Measurements from ENCODE around the gene LDLRAD4.
A peak's percentile ranks its signal among the peaks of the same experiment; 100 is the strongest.

The LDLRAD4 gene

DNA sequence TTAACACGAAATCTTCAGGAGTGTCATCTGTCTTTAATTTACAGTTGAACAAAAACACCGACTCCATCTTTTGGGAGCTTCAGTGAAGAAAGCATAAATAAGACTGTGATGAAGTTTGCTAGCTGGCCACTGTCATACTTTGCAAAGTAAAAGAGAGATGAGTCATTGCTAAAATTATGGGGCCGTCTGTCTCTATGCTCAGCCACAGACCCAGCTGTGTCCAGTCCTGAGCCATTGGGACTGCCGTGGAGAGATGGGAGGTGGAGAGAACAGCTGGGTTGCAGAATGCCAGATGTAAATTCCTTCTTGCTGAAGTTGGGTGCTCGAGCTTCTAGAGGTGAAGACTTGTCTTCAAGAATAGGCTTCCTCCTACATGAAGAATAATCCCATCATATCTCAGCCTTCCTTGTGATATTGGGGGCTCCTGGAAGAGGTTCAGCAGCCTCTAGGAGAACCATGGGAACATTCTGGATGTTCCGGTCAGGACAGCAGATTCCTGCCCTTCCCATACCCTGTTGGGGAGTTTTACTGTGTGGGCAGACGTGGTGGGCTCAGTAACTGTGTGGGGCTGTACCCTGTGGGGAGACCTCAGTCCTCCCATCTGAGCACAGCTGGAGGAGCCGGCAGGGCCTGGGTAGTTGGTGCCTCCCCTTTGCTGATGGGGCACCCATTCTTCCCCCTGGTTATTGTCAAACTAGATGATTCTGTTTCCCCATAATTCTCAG is 71.1 kb downstream of the LDLRAD4 start:
- DNase-seq: no peak

DNA sequence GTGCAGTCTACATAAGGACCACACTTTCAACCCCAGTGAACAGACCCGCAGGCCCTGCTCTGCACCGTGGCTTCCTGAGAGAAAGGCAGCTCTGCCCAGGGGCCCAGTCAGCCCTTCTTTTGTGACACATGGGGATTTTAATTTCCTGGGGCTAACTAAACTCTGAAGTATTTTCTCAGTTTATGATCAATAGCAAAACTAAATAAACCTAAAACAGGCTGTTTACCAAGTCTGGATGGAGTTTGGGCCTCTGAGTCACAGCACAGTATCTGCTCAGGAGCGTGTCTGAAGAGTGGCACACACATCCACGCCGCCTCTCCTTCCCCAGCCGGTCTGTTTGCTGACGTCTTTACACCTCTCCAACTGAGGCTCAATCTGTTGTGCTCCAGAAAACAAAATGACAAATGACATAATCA is 72.3 kb downstream of the LDLRAD4 start:
- no peak for DNase-seq

DNA sequence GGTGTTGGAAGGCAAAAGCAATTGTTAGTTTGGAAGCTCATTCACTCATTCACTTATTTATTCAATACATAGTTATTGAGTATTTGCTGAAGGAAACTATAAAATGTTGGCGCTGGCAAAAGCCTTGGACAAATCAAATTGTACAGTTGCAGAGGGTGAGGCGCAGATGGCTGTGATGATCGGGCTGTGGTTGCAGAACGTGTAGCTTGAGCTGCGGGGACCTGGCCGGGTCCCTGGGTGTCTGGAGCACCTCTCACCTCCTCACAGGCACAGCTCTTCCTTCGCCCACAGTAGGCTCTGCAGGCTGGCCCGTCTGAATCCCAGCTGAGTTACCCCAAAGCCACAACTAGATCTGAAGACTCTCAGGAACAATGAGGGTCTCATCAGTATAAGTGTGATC is 72.7 kb downstream of the LDLRAD4 start:
- DNase-seq: no peak

DNA sequence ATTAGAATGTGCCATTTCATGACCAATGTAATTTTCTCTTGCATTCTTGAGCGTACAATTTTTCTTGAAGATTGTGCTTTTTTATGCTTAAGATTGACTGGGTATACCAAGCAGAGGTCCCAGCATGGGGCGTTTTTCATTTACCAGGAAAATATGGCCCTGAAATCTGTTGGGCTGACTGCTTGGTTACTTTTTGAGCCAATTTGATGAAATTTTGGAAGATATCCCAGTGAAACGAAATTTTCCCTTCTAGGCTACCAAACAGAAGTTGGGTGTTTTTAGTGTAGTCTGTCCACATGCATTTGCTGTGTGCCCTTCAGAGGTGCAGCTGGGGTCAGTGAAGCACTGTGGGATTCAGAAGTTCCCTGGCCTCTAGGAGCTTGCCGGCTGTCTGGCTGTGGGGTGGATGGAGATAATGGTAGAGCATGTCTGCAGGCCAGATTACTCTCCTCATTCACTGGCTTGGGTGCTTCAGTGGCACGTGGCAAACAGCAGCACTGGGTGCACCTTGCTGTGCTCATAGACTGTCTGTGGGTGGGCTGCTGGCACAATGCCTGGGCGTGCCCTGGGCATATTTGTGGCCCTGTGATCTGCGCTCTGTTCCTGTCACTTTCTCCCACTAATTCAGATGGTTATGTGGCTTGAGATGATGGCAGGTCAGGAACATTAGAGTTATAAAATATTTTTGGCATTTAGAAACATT is 73.3 kb downstream of the LDLRAD4 start:
- no peak for DNase-seq

DNA sequence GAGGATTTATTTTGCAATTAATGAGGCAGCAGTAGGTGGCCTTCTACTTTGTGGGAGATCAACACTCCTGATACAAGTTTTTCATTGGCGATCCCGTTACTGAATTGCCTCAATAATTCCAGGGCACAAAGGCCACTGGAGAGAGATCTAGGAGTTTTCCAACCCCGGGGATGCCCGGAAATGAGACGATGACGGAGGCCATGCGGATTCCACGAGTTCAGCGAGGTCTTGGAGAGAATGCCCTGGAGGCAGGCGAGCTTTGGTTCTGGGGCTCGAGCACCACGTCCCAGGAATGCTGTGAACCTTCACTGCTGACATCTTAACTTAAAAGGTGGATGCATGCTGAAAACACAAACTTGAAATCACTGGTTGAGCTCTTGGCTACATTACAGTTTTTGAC is 74.2 kb downstream of the LDLRAD4 start:
- DNase-seq: no peak

DNA sequence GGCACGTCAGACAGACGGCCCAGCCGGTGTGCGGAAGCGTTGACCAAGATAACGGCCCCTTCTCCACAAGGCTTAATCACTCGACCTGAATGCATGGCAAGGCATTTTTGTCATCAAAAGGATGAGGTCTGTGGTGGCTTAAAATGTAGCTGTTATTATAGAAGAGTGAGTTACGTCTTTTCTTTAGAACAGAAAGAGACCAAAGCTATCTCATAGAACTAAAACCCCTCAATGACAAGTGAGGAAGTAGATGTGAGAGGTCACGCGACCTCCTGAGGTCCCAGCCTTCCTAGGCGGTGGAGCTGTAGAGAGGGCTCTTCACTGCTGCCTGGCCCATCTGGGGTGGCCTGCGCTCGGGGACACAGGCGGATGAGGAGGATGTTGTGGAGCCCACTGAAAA is 75.7 kb downstream of the LDLRAD4 start:
- DNase-seq: no peak

DNA sequence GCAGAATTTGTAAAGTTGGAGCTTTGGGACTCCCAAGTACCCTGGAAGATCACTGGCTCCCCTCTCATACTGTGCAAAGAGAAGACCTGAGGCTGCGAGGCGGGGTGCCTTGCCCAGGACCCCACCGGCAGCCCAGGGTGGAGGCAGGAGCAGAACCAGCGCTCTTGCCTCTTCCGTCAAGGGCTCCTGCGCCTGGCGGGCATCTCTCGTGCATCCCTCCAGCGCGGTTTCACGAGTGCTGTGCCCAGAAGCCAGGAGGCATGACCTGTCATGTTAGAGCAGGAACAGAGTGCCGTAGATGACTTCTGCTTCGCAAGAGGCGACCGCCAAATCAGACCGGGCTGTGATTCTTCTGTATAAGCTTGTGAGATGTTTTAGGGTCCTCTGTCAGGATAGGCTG is 77.3 kb downstream of the LDLRAD4 start:
- DNase-seq: no peak

DNA sequence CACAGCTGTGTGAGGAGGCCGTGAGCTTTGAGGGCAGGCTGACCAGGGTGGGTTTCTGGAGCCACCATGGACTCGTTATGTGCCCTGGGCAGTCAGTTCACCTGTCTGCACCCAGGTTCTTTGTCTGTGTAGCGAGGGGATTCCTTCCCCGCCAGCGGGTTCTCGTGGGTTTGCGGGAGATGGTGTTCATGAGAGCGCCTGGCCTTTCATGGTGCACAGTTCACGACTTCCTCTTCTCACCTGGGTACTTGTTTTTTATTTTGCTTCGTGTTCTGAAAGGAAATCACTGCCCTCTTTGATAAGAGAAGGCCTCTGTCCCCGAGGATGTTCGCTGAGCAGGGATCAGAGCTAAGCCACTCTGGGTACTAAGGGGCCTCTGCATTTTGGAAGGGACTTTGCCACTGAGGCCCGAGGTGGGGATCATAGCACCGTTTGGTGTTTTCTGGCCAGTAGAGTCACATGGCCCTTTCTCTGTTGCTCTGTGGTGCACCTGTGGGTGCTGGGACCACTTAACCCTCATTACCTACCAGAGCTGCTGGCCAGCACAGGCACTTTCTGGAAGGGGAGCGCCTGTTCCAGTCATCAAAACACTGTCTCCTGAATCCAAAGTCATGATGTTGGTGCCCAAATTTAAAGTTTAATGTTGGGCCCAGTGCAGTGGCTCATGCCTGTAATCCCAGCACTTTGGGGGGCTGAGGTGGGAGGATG is 78.5 kb downstream of the LDLRAD4 start:
- no peak for DNase-seq

DNA sequence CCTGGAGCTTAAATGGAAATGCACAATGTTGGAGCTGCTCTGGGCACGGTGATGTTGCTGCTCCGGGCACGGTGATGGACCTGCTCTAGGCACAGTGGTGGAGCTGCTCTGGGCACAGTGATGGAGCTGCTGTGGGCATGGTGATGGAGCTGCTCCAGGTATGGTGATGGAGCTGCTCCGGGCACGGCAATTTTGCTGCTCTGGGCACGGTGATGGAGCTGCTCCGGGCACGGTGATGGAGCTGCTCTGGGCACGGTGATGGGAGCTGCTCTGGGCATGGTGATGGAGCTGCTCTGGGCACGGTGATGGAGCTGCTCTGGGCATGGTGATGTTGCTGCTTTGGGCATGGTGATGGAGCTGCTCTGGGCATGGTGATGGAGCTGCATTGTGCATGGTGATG is 79.7 kb downstream of the LDLRAD4 start:
- DNase-seq: no peak

DNA sequence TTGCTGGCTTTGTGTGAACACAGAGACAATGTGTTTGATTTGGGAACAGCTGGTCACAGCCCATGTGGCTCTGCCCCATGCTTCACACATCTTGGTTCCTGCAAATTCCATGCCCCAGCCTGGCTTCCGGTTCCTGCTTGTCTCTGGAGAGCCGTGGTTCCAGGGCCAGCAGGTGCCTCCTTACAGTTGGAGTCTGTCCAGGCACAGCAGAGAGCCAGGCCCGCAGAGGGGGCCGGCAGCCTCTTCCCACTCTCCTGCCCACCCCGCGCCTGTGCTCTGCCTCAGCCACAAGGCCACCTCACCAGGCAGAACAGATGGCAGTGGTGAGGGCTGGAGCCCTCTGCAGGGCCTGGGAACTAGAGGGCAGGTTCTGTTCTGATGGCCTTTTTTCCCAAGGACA is 81.5 kb downstream of the LDLRAD4 start:
- peak; percentile 67 for DNase-seq

DNA sequence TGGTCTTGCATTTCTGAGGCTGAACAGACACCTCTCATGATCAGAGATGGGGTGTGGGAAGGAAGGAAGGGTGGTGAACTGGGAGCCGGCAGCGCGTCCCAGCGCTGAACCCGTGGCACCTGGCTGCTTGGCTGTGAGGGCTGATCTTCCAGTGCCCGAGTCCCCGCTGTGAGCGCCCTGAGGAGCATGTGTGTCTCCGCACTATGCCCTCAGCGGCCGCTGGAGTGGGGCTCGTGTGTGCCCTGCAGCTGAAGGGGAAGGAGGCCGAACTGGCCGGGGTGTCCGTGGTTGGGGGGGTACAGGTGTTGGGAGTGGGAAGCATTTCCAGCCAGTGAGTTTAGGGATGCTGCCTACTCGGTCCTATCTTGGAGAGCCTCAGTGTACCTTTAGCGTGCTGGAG is 82.2 kb downstream of the LDLRAD4 start:
- DNase-seq: no peak

DNA sequence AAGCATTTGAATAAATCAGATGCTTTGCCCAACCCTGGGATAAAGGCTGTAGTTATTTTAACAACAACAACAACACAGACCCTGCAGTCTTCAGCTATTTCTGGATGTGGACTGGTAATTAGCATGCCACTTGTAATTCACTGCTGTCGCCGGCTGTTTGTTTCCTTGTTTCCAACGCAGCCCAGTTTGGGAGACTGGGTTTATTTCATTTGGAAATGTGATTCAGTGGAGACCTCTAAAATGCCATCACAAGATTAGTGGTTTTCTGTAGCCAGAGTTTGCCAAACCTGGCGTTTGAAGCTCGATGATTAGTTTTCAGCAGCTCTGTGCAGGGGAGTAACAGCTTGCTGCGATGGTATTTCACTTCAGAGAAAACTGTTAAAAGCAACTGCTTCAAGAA is 83.5 kb downstream of the LDLRAD4 start:
- DNase-seq: no peak

DNA sequence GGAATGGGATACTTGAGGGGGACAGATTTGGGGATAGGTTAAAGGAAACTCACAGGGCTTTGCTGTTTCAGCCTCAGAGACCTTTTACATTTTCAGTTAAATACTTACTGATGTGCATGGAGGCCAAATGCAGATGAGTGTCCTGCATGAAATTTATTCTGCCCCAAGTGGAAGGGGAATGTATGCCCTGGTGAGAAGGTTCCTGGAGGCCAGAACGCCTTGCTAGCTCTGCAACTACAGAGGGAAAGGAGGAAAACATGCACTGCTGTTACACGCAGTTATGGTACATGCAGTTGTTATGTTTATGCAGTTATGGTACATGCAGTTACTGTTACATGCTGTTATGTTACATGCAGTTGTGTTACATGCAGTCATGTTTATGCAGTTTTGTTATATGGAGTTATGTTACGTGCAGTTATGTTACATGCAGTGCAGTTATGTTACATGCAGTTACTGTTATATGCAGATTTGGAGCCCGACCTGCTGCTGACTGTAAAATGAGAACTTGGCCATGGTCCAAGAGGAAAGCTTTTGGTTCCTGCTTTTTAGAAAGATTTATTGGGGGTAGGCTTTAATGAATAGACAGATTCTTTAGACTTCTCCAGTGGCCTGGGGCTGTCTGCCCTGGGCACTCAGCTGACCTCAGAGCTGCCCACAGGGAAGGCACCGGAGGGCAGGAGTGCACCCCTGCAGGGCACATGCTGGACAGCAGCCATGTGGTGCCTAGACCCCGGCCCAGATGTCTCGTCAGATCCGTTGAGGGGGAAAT is 84.1 kb downstream of the LDLRAD4 start:
- no peak for DNase-seq

DNA sequence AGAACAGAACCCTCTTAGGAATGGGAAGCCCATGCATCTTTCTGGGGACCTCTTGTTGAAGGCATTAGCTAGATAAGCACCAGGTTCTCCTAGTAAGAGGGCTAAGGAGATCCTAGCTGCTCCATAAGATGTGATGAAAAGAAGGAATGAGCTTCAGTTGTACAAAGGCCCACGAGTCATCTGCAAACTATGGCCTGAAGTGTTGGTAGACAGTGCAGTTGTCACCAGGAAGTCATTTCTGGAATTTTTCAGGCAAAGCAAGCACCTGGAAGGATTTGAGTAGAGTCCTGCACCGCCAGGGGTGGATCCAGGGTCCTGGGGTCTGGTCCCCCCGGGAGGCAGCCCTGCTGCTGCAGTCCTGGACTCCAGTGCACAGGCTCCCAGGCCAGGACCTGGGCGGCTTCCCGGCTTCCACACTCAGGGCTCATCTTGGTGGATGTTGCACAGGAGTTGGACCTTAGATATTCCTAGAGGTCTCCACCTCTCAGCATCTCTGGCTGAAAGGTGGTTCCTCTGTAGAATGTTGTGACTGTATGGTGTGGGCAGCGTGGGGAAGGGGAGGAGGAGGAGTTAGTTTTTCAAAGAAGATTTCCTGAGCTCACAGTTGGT is 85.3 kb downstream of the LDLRAD4 start:
- no peak for DNase-seq

DNA sequence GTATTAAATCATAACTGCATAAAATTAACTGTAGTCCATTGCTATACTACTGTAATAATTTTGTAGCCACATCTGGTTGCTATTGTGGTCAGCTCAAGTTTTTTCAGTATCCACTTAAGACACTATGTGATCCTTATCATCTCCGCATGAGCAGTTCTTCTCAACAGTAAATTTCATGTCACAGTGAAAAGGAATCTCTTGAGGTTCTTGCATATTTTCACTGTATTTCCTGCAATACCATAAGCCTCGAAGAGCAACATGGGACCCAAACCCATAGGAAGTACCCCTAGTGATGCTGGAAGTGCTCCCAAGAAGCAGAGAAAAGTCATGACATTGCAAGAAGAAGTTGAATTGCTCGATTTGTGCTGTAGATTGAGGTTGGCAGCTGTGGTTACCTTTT is 86.7 kb downstream of the LDLRAD4 start:
- DNase-seq: no peak

DNA sequence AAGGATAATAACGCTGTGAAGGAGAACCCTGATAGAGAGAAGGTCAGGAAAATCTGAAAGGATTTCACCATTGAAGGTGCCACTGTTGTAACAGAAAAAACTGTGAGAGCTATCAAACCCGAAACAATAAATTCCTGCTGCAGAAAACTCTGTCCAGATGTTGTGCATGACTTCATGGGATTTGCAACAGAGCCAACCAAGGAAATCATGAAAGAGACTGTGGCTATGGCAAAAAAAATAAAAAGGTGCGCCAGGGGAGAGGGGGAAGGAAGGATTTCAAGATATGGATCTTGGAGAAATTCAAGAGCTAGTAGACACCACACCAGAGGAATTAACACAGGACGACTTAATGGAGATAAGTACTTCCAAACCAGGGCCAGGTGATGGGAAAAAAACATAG is 88.0 kb downstream of the LDLRAD4 start:
- no peak for DNase-seq

DNA sequence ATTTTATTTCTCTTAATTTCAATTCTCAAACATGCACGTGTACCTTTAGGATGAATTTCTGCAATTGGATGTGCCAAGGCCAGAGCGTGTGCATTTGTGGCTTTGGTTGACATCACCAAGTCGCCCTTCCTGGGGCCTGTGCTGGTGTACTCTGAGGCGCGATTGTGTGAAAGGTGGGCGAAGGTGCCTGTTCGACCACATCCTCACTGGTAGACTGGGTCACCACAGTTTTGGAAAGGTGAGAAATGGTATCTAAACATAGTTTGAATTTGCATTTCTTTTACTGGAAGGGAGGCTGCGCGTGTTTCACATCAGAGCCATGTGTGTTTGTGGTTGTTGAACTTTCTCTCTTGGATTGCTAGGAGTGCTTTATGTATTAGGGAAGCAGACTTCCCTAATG is 89.8 kb downstream of the LDLRAD4 start:
- no peak for DNase-seq

DNA sequence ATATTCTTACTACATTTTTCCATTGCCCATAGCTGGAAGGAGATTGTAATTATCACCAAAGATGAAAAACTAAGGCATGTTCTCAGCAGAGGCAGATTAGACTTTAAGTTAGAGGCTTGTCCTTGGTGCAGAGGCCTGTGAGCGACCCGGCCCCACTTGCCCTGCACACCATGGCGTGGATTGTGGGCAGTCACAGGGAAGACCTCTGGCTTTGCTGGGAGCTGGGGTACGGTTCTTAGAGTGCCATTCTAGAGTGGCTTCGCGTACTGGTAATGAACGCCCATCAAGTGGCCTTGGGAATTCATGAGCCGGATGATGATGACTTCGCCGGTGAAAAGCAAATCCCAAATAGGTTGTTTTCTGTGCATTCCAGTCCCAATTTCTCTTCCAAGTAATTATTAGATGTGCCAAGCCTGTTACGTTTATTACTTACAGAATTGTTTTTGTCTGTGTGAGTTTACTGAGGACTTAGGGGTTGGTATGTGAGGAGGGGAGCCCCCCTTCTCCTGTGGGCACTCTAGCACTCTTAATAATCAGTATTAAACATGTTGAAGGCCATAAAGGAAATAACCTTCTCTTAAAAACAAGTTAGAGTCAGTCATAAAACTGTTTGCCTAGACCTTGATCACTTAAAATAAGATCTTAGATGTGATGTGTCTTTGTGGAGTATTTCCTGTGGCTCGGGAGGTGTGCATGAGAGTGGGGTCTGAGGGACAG is 90.6 kb downstream of the LDLRAD4 start:
- DNase-seq: no peak

DNA sequence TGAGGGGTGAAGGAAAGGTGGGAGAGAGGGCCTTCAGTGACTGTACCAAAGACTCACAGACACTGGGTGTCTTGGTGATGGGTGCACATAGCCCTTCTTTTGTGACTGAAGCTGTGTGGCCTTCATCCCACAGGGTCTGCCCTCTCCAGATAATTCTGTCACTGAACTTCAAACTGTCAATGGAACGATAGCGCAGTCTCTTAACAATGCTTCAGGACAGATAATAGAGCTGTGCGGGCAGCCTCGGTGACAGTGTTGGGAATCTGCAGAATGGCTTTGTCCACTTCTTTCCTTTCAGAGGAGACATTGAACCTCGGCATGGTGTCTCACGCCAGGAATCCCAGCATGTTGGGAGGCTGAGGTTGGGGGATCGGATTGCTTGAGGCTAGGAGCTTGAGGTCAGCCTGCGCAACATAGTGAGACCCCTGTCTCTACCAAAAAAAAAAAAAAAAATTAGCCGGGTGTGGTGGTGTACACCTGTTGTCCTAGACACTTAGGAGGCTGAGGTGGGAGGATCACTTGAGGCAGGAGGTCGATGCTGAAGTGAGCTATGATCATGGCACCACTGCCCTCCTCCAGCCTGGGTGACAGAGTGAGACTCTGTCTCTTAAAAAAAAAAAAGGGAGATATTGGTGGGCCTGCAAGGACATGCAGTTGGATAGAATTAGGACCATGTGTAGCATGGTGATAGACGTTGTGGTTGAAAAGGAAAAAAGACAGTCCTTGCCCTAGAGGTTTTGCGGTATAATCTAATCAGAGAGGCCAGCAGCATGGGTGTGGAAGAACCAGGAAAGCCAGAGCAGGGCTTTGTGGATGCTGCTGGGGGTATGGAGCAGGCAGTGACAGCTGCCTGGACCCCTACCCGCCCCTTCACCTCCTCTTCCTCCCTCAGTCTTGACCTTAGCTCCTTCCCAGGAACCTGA is 91.4 kb downstream of the LDLRAD4 start:
- DNase-seq: no peak

DNA sequence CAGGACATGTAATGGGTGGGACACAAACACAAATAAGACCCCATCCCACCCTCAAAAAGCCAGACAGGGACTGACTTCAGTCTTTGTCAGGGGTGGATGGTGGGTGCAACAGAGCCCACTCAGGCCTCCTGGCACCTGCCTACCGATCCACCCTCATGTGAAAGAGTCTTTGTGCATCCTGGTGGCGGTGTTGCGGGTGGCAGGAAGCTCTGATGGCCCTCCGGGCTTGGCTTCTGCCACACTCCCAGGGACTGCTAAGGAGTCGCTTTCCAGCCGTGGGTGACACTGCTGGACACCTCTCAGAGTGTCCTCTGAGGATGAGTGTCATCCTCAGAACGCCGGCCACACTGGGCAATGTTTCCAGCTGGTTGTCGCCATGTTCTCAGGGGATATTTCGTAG is 92.6 kb downstream of the LDLRAD4 start:
- DNase-seq: no peak

DNA sequence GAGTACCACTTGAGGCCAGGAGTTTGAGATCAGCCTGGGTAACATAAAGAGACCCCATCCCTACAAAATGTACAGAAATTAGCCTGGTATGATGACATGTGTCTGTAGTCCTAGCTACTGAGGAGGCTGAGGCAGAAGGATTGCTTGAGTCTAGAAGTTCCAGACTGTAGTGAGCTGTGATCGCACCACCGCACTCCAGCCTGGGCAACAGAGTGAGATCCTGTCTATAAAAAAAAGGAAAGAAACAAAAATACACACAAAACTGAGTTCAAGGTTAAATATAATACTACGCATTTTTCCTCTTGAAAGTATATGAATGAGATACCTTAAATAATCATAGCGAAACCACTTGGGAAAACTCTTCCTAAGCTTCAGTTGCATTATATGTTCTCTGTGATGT is 94.0 kb downstream of the LDLRAD4 start:
- DNase-seq: no peak

Measured in COR-L47 (cell line).